Natural killer cell (primary cell): ENCODE data around the gene ANKRD17. TPM values are rescaled to one million over a fixed set of nuclear protein-coding genes. Genes with fewer than 3 reads are reported as not detected.
A peak's percentile ranks its signal among the peaks of the same experiment; 100 is the strongest.
"Not testable (repeated sequence)": the region's sequence is repeated elsewhere in the genome, so short reads cannot be mapped to it uniquely, and the experiment has no call there.

Experiments used
- ATAC-seq, 3 donors: fragments of 150-1000 bp in 2 of 3; fragments of 200-7000 bp in 1 of 3; cut with Tn5 transposase; 1 replicate in 1 of 3; 2 replicates in 2 of 3; pipeline ENCODE4 v1.10.0; 2021; ENCODE audit warnings: mild to moderate bottlenecking in 2 of 3, moderate library complexity in 2 of 3
- DNase-seq, 2 donors: peaks; one replicate each; pipeline versions ENCODE4 v3.0.0 to v3.0.0-alpha.2; 2013 to 2021; ENCODE audit warnings: mixed read lengths in 1 of 2
- H3K27ac ChIP-seq: one replicate; pipeline ENCODE4 v1.5.1; 2013; ENCODE audit warnings: mild to moderate bottlenecking, low read length
- H3K27me3 ChIP-seq: one replicate; pipeline ENCODE4 v1.6.1; 2013; ENCODE audit warnings: low read length; ENCODE audit not compliant: control insufficient read depth, insufficient read depth
- H3K36me3 ChIP-seq: one replicate; pipeline ENCODE4 v1.6.1; 2013; ENCODE audit warnings: low read length; ENCODE audit not compliant: control insufficient read depth, insufficient read depth
- H3K4me1 ChIP-seq: one replicate; pipeline ENCODE4 v1.6.1; 2013; ENCODE audit warnings: low read length; ENCODE audit not compliant: control insufficient read depth, insufficient read depth
- H3K4me3 ChIP-seq: one replicate; pipeline ENCODE4 v1.5.1; 2013; ENCODE audit warnings: low read length
- H3K9me3 ChIP-seq: one replicate; pipeline ENCODE4 v1.6.1; 2013; ENCODE audit warnings: low read length; ENCODE audit not compliant: control insufficient read depth, insufficient read depth
- H3K27ac Mint-ChIP-seq, 2 donors: one replicate each; pipeline ENCODE4 v1.8.0; 2022; ENCODE audit warnings: mild to moderate bottlenecking in 2 of 2, mixed read lengths in 2 of 2, moderate library complexity in 1 of 2
- H3K27me3 Mint-ChIP-seq, 2 donors: one replicate each; pipeline ENCODE4 v1.8.0; 2022; ENCODE audit warnings: low read depth in 2 of 2, mixed read lengths in 2 of 2
- H3K36me3 Mint-ChIP-seq: one replicate; pipeline ENCODE4 v1.8.0; 2022; ENCODE audit warnings: mixed read lengths
- H3K4me1 Mint-ChIP-seq, 2 donors: one replicate each; pipeline ENCODE4 v1.8.0; 2022; ENCODE audit warnings: mixed read lengths in 2 of 2
- H3K4me3 Mint-ChIP-seq: one replicate; pipeline ENCODE4 v1.8.0; 2022; ENCODE audit warnings: mild to moderate bottlenecking, moderate library complexity, mixed read lengths
- H3K9me3 Mint-ChIP-seq, 2 donors: one replicate each; pipeline ENCODE4 v1.8.0; 2022; ENCODE audit warnings: mixed read lengths in 2 of 2
- CTCF ChIP-seq: fragments of 200-600 bp; IDR thresholded peaks from one replicate; pipeline ENCODE4 v1.8.0; 2022; ENCODE audit warnings: antibody characterized with exemption
- WGBS: methylation state at CpG from one replicate; pipeline ENCODE4 v1.1.7; 2013; ENCODE audit warnings: missing lambda C conversion rate; ENCODE audit not compliant: insufficient coverage; 5-methylcytosine and 5-hydroxymethylcytosine counted together
- intact Hi-C: fragments of 100-400 bp; cut with micrococcal nuclease; formaldehyde crosslinking; loops from one replicate; pipeline ENCODE4 v1.14.2; 2022
- total RNA-seq, 4 donors: library from RNA; stranded (reverse); fragments of 120-200 nt in 1 of 4; gene quantifications; one replicate each; pipeline versions ENCODE4 v1.2.3 to v1.2.4, GENCODE V29; 2013 to 2022

ANKRD17 gene
- total RNA-seq, 3 donors from 2014 or later (not counting 1 experiment from before 2014, with no cell fraction given) = 51.8 to 70.2 (median 63.0) TPM

GRCh38 chr4:73257234-73257633, 1.4 kb downstream of the ANKRD17 start:
- Histone ChIP-seq H3K27ac (peak overlapping the region; percentile 98), H3K27me3 (no peaks in the 10 kb centered on the region), H3K9me3 (no peaks in the 10 kb centered on the region), H3K4me3 (peak overlapping the region; percentile 90), H3K4me1 (peaks cover 18% of the 10 kb centered on the region), H3K36me3 (peaks cover 12% of the 10 kb centered on the region)
- DNase-seq = peak; percentile 60 to 82
- Mint-ChIP-seq H3K4me1 (peaks cover 67 to 71% of the 10 kb centered on the region in 2 donors), H3K9me3 (no peaks in the 10 kb centered on the region), H3K27me3 (no peaks in the 10 kb centered on the region), H3K36me3 (no peaks in the 10 kb centered on the region), H3K27ac (peak overlapping the region; percentile 99 to 100), H3K4me3 (peak overlapping the region; percentile 100)
- peak; percentile 79 for TF ChIP-seq CTCF
- WGBS = no CpG with 5 or more reads among the region's 6 CpGs
- intact Hi-C loops = loop anchor here (1.0 to 5.0 kb wide), 5 partner anchors 34 to 555 kb away; no protein-coding TSS in a partner anchor
- ATAC-seq = peak; percentile 34 to 61 (median 48)

DNA sequence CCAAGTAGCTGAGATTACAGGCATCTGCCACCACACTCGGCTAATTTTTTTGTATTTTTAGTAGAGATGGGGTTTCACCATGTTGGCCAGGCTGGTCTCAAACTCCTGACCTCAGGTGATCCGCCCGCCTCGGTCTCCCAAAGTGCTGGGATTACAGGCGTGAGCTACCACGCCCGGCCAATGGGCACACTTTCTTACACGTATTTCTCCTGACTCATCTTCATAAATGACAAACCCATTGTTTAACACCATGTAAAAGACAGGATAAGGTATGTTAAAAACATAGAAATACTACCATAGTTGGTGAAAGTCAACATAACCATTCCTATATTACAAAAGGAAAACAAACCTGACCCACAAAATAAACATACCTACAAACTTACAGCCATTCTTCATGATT, 2.8 kb downstream of the ANKRD17 start:
- peaks cover 18% of the 10 kb centered on the region for H3K4me1 ChIP-seq
- not testable (repeated sequence) for ATAC-seq, H3K27me3 Mint-ChIP-seq, H3K36me3 Mint-ChIP-seq, H3K9me3 ChIP-seq, H3K4me3 ChIP-seq, DNase-seq, H3K4me3 Mint-ChIP-seq, H3K27ac ChIP-seq, H3K9me3 Mint-ChIP-seq, H3K27me3 ChIP-seq
- peaks cover 15% of the 10 kb centered on the region for H3K36me3 ChIP-seq
- 87% methylated on average over 6 of the region's 8 CpGs for WGBS
- Mint-ChIP-seq H3K27ac (peak overlapping the region; percentile 99 to 100), H3K4me1 (peaks cover 61 to 73% of the 10 kb centered on the region in 2 donors)
- intact Hi-C loops = loop anchor here (5.0 kb wide), 4 partner anchors 114 to 554 kb away; no protein-coding TSS in a partner anchor

GRCh38 chr4:73252001-73252400, 6.6 kb downstream of the ANKRD17 start:
- Histone ChIP-seq H3K27ac (no peak overlapping the region), H3K4me1 (peaks cover 8% of the 10 kb centered on the region), H3K27me3 (no peaks in the 10 kb centered on the region), H3K36me3 (peaks cover 15% of the 10 kb centered on the region), H3K4me3 (no peak overlapping the region), H3K9me3 (no peaks in the 10 kb centered on the region)
- TF ChIP-seq CTCF = no peak
- Mint-ChIP-seq H3K27ac (peak overlapping the region in 1 of 2 donors; percentile 19), H3K36me3 (no peaks in the 10 kb centered on the region), H3K27me3 (no peaks in the 10 kb centered on the region), H3K9me3 (no peaks in the 10 kb centered on the region), H3K4me1 (peaks cover 43 to 48% of the 10 kb centered on the region in 2 donors), H3K4me3 (no peak overlapping the region)
- no peak for ATAC-seq
- no peak for DNase-seq
- intact Hi-C loops = no loop called here

DNA sequence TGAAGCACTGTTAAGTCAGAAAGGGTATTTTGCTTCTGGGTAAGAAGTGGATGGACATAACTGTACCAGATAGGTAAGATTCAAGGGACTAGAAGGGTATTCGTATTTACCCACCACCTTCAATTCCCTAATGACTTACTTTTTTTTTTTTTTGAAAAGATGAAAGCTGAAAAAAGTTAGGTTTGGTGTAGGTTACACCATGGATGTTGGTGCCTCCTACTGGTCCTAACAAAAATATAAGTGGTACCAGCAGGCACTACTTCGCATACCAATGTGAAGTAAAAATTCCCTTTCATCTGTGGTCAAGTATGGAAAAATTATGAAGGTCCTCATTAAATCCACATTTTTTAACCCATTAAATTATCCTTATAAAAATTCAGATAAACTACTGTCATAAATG, 7.2 kb downstream of the ANKRD17 start:
- peaks cover 8% of the 10 kb centered on the region for H3K4me1 ChIP-seq
- H3K9me3 Mint-ChIP-seq = no peaks in the 10 kb centered on the region
- peaks cover 41 to 45% of the 10 kb centered on the region in 2 donors for H3K4me1 Mint-ChIP-seq
- intact Hi-C loops = no loop called here
- no peak overlapping the region for H3K4me3 ChIP-seq
- H3K9me3 ChIP-seq = no peaks in the 10 kb centered on the region
- no peaks in the 10 kb centered on the region for H3K27me3 Mint-ChIP-seq
- no peak for DNase-seq
- ATAC-seq = no peak
- H3K27ac ChIP-seq = no peak overlapping the region
- no peak for TF ChIP-seq CTCF
- peaks cover 11% of the 10 kb centered on the region for H3K36me3 ChIP-seq
- no peak overlapping the region for H3K4me3 Mint-ChIP-seq
- WGBS = 100% methylated on average over 1 of the region's 2 CpGs
- no peaks in the 10 kb centered on the region for H3K27me3 ChIP-seq
- H3K36me3 Mint-ChIP-seq = no peaks in the 10 kb centered on the region
- peak overlapping the region in 1 of 2 donors; percentile 57 for H3K27ac Mint-ChIP-seq
